ENCODE results near the gene FBXW12.

Gene FBXW12

GRCh38 chr3:48364840-48365239 lies 7.2 kb upstream of the FBXW12 start:
- DNase-seq (ENCODE audit: low read depth), result no peak
- H3K4me3 ChIP-seq (ENCODE audit: low read depth, low read length), result no peak overlapping the region
- TF ChIP-seq, protein P1, sequence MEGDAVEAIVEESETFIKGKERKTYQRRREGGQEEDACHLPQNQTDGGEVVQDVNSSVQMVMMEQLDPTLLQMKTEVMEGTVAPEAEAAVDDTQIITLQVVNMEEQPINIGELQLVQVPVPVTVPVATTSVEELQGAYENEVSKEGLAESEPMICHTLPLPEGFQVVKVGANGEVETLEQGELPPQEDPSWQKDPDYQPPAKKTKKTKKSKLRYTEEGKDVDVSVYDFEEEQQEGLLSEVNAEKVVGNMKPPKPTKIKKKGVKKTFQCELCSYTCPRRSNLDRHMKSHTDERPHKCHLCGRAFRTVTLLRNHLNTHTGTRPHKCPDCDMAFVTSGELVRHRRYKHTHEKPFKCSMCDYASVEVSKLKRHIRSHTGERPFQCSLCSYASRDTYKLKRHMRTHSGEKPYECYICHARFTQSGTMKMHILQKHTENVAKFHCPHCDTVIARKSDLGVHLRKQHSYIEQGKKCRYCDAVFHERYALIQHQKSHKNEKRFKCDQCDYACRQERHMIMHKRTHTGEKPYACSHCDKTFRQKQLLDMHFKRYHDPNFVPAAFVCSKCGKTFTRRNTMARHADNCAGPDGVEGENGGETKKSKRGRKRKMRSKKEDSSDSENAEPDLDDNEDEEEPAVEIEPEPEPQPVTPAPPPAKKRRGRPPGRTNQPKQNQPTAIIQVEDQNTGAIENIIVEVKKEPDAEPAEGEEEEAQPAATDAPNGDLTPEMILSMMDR (IDR thresholded peaks at IDR 0.05; ENCODE audit: control insufficient read depth, extremely low read depth, insufficient read depth), result no peak

- TF ChIP-seq, protein P1 (IDR thresholded peaks at IDR 0.05; ENCODE audit: control insufficient read depth, extremely low read depth, insufficient read depth), result no peak
- no peak overlapping the region for H3K4me3 ChIP-seq (ENCODE audit: low read depth, low read length)
- DNase-seq (ENCODE audit: low read depth), result no peak
Observed at GRCh38 chr3:48367201-48367600, 4.8 kb upstream of the FBXW12 start.

GRCh38 chr3:48369693-48370332 lies 2.2 kb upstream of the FBXW12 start:
- H3K4me3 ChIP-seq (ENCODE audit: low read depth, low read length), result no peak overlapping the region
- DNase-seq (ENCODE audit: low read depth), result no peak
- TF ChIP-seq, protein P1 (IDR thresholded peaks at IDR 0.05; ENCODE audit: control insufficient read depth, extremely low read depth, insufficient read depth), result no peak

DNA sequence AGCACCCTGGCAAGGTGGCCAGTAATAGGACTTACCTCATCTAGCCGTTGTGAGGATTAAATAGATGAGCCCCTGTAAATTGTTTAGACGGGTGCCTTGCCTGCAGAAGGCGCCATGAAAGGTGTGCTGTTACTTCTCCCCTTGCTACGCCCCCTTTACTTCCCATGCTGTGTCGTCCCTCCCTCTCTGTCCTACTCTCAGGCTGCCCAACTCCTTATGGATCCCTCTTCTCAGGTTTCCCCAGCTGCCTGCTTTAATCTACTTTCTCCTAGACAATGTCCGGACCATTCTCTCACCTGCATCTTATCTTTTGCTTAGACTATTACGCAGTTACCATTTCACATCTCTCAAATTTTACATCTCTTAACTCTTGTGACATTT lies 1.7 kb upstream of the FBXW12 start:
- no peak overlapping the region for H3K4me3 ChIP-seq (ENCODE audit: low read depth, low read length)
- DNase-seq (ENCODE audit: low read depth), result no peak
- TF ChIP-seq, protein P1 (IDR thresholded peaks at IDR 0.05; ENCODE audit: control insufficient read depth, extremely low read depth, insufficient read depth), result no peak

DNA sequence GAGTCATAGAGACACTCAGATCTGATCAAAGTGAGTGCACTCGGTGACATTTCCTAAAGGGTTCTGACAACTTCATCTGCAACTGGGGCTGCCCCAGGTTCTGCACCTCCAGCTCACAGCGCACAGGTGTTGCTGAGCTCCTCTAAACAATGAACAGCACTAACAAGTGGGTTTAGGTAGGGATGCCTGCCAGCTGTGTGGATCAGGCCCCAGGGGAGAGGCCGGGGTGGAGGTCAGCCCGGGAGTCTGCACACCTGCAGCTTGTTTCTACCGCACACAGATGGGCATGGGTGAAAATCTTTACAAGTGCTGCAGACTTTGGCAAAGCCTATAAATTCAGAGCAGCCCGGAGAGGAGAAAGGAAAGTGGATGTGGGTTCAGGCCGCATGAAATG lies 355 bp downstream of the FBXW12 start:
- TF ChIP-seq, protein P1 (IDR thresholded peaks at IDR 0.05; ENCODE audit: control insufficient read depth, extremely low read depth, insufficient read depth), result no peak
- DNase-seq (ENCODE audit: low read depth), result no peak
- no peak overlapping the region for H3K4me3 ChIP-seq (ENCODE audit: low read depth, low read length)

DNA sequence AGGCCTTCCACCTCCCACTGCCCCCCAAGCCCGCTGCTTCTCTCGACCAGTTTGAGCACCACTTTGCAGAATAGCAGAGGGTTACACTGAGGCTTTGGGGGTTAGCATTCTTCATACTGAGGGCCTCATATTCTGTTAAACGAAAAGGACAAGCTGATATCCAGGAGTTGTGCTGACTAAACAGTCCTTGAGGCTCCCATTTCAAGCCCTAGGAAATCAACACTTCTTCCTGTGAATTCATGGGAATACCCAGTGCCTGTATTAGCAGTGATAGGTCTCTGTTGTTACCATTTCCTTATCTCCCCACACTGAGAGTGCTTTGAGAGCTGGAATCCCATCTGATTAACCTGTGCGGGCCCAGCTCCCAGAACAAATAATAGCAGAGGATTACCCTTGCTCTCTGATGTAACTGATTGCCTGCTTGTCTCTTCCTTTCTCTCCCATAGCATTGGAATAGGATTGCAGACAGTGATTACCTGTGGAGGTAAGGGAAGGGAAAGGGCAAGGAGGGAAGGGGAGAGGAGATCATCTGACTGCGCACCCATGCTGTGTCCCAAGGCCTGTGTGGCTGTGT lies 930 bp downstream of the FBXW12 start:
- no peak overlapping the region for H3K4me3 ChIP-seq (ENCODE audit: low read depth, low read length)
- no peak for DNase-seq (ENCODE audit: low read depth)
- TF ChIP-seq, protein P1 (IDR thresholded peaks at IDR 0.05; ENCODE audit: control insufficient read depth, extremely low read depth, insufficient read depth), result no peak

DNA sequence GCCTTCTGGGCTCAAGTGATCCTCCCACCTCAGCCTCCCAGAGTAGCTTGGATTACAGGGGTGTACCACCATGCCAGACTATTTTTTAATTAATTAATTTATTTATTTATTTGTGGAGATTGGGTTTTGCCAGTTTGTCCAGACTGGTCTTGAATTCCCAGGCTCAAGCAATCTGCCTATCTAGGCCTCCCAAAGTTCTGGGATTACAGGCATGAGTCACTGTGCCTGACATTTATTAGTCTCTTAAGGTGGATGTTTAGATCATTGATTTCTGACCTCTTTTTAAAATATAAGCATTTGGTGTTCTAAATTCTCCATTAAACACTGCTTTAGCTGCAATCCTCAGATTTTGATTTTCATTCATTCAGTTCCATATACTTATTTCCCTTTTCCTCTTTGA lies 15.6 kb downstream of the FBXW12 start:
- DNase-seq (ENCODE audit: low read depth), result no peak
- H3K4me3 ChIP-seq (ENCODE audit: low read depth, low read length), result no peak overlapping the region
- TF ChIP-seq, protein P1 (IDR thresholded peaks at IDR 0.05; ENCODE audit: control insufficient read depth, extremely low read depth, insufficient read depth), result no peak
